ENCODE results near the gene STON1.
"Not testable (repeated sequence)": the region's sequence is repeated elsewhere in the genome, so short reads cannot be mapped to it uniquely, and the experiment has no call there.

DNA sequence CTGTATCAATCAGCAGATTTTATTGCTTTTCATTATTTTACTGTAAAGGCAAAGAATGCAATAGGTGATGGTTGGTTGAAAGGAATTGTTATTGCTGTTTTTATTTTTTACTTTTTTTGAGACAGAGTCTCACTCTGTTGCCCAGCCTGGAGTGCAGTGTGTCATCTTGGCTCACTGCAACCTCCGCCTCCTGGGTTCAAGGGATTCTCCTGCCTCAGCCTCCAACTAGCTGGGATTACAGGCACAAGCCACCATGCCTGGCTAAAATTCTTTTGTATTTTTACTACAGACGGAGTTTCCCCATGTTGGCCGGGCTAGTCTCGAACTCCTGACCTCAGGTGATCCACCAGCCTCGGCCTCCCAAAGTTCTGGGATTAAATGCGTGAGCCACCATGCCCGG is 66.8 kb downstream of the STON1 start:
- TF ChIP-seq POLR2A (IDR thresholded peaks at IDR 0.05): not testable (repeated sequence)
- TF ChIP-seq, protein P1, sequence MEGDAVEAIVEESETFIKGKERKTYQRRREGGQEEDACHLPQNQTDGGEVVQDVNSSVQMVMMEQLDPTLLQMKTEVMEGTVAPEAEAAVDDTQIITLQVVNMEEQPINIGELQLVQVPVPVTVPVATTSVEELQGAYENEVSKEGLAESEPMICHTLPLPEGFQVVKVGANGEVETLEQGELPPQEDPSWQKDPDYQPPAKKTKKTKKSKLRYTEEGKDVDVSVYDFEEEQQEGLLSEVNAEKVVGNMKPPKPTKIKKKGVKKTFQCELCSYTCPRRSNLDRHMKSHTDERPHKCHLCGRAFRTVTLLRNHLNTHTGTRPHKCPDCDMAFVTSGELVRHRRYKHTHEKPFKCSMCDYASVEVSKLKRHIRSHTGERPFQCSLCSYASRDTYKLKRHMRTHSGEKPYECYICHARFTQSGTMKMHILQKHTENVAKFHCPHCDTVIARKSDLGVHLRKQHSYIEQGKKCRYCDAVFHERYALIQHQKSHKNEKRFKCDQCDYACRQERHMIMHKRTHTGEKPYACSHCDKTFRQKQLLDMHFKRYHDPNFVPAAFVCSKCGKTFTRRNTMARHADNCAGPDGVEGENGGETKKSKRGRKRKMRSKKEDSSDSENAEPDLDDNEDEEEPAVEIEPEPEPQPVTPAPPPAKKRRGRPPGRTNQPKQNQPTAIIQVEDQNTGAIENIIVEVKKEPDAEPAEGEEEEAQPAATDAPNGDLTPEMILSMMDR (IDR thresholded peaks at IDR 0.05): not testable (repeated sequence)
